Right kidney (tissue), 1 donor: ENCODE data around the gene PSMD5.
A peak's percentile ranks its signal among the peaks of the same experiment; 100 is the strongest.
"Not testable (repeated sequence)": the region's sequence is repeated elsewhere in the genome, so short reads cannot be mapped to it uniquely, and the experiment has no call there.

Source experiments
- DNase-seq: peaks from one replicate; pipeline ENCODE4 v3.0.0-alpha.2; 2016

Gene PSMD5

GRCh38 chr9:120808931-120809330 lies 33.8 kb downstream of the PSMD5 start:
- DNase-seq: no peak

- DNase-seq: no peak
Measured at GRCh38 chr9:120807607-120808379, 34.9 kb downstream of the PSMD5 start.

GRCh38 chr9:120804784-120805363 lies 37.8 kb downstream of the PSMD5 start:
- not testable (repeated sequence) for DNase-seq

GRCh38 chr9:120801441-120801840 lies 41.3 kb downstream of the PSMD5 start:
- DNase-seq: no peak

- peak; percentile 94 for DNase-seq
Measured at GRCh38 chr9:120792898-120793765, 49.6 kb downstream of the PSMD5 start, which contains the start of gene FBXW2. FBXW2 (minus strand) TSS chr9:120793416; CDS start chr9:120788258, 5,158 bp downstream.

GRCh38 chr9:120791161-120791560 lies 51.6 kb downstream of the PSMD5 start:
- DNase-seq: no peak

GRCh38 chr9:120787933-120788332 lies 54.8 kb downstream of the PSMD5 start:
- DNase-seq: no peak

- no peak for DNase-seq
Measured at GRCh38 chr9:120783602-120784047, 59.1 kb downstream of the PSMD5 start.

GRCh38 chr9:120781236-120781635 lies 61.5 kb downstream of the PSMD5 start:
- no peak for DNase-seq

- DNase-seq: no peak
Measured at GRCh38 chr9:120780367-120780766, 62.4 kb downstream of the PSMD5 start.

- no peak for DNase-seq
Measured at GRCh38 chr9:120779227-120779626, 63.5 kb downstream of the PSMD5 start.

GRCh38 chr9:120778758-120779157 lies 64.0 kb downstream of the PSMD5 start:
- no peak for DNase-seq

- DNase-seq: no peak
Measured at GRCh38 chr9:120777229-120777628, 65.5 kb downstream of the PSMD5 start.

- DNase-seq: no peak
Measured at GRCh38 chr9:120776788-120777187, 65.9 kb downstream of the PSMD5 start.

- DNase-seq: no peak
Measured at GRCh38 chr9:120775859-120776258, 66.9 kb downstream of the PSMD5 start.

- no peak for DNase-seq
Measured at GRCh38 chr9:120774719-120775118, 68.0 kb downstream of the PSMD5 start.

- DNase-seq: no peak
Measured at GRCh38 chr9:120773256-120773655, 69.5 kb downstream of the PSMD5 start.

GRCh38 chr9:120770931-120771330 lies 71.8 kb downstream of the PSMD5 start:
- DNase-seq: no peak

GRCh38 chr9:120768886-120769285 lies 73.8 kb downstream of the PSMD5 start:
- no peak for DNase-seq

GRCh38 chr9:120768247-120768646 lies 74.5 kb downstream of the PSMD5 start:
- DNase-seq: no peak

GRCh38 chr9:120767451-120767850 lies 75.3 kb downstream of the PSMD5 start:
- no peak for DNase-seq
